ENCODE data around the gene CMC2. TPM values are rescaled to one million over a fixed set of nuclear protein-coding genes. Genes with fewer than 3 reads are reported as not detected.

CMC2 gene
- total and polyA plus RNA-seq, 2 of the 13 experiments (the other 11 are each of a cell fraction or from before 2014, with no cell fraction given): 116 to 129 TPM

GRCh38 chr16:81035975-81036750, 29.5 kb upstream of the CMC2 start (continued):
- TF ChIP-seq HMGXB3 (CRISPR knock-in tag; IDR thresholded peaks at IDR 0.05; ENCODE audit: borderline replicate concordance) (no peak), ZNF564 (CRISPR knock-in tag; IDR thresholded peaks at IDR 0.05) (0 out of 2 replicates have a peak, but pooled peaks have one; percentile 56), ZNF710 (CRISPR knock-in tag; IDR thresholded peaks at IDR 0.05; ENCODE audit: borderline replicate concordance) (no peak), ZNF850 (CRISPR knock-in tag; conservative IDR thresholded peaks at IDR 0.05) (no peak), HNRNPL (IDR thresholded peaks at IDR 0.05; ENCODE audit: low read depth, low read length) (no peak), ZNF784 (CRISPR knock-in tag; IDR thresholded peaks at IDR 0.05; ENCODE audit: borderline replicate concordance) (peak; percentile 46; the same call in 1 of the 2 replicates), ARNT2 (CRISPR knock-in tag; IDR thresholded peaks at IDR 0.05; ENCODE audit: low read depth) (peak; percentile 42; the same call in 1 of the 2 replicates), ZBTB10 (CRISPR knock-in tag; IDR thresholded peaks at IDR 0.05; ENCODE audit: borderline replicate concordance) (no peak), SAP130 (CRISPR knock-in tag; IDR thresholded peaks at IDR 0.05; ENCODE audit: low read depth) (peak; percentile 18; the same call in 1 of the 2 replicates), ZNF326 (CRISPR knock-in tag; IDR thresholded peaks at IDR 0.05; ENCODE audit: borderline replicate concordance) (no peak), NKX3-1 (CRISPR knock-in tag; IDR thresholded peaks at IDR 0.05) (no peak), ZNF335 (CRISPR knock-in tag; IDR thresholded peaks at IDR 0.05) (no peak), GPBP1L1 (CRISPR knock-in tag; IDR thresholded peaks at IDR 0.05) (no peak), CREBL2 (CRISPR knock-in tag; IDR thresholded peaks at IDR 0.05; ENCODE audit: borderline replicate concordance) (peak; percentile 50; the same call in 1 of the 2 replicates), CCAR2 (optimal IDR thresholded peaks at IDR 0.05; ENCODE audit: low read depth, low read length) (no peak), FOXO1 (CRISPR knock-in tag; IDR thresholded peaks at IDR 0.05) (no peak), RBM22 (optimal IDR thresholded peaks at IDR 0.05; ENCODE audit: low read length) (no peak)
